Uterus (tissue), 4 donors: ENCODE measurements around the gene BBS9. TPM values are rescaled to one million over a fixed set of nuclear protein-coding genes. Genes with fewer than 3 reads are reported as not detected.

Experiments
- DNase-seq, 2 donors: peaks; one replicate each; pipeline ENCODE4 v3.0.0-alpha.2; 2019 to 2020
- H3K27ac ChIP-seq, 2 donors: fragments of 200-600 bp; sonication (generic); 1 replicate in 1 of 2; 2 replicates in 1 of 2; pipeline ENCODE4 v1.5.1; 2016 to 2018
- H3K27me3 ChIP-seq, 2 donors: fragments of 200-600 bp; sonication (generic); one replicate each; pipeline ENCODE4 v1.5.1; 2018 to 2019; ENCODE audit warnings: control low read depth in 1 of 2
- H3K36me3 ChIP-seq, 2 donors: fragments of 200-600 bp; sonication (generic); one replicate each; pipeline ENCODE4 v1.5.1; 2019; ENCODE audit warnings: control low read depth in 1 of 2
- H3K4me1 ChIP-seq, 2 donors: fragments of 200-600 bp; sonication (generic); one replicate each; pipeline ENCODE4 v1.5.1; 2018 to 2019; ENCODE audit warnings: control low read depth in 1 of 2
- H3K4me3 ChIP-seq, 2 donors: fragments of 200-600 bp; sonication (generic); 1 replicate in 1 of 2; 2 replicates in 1 of 2; pipeline ENCODE4 v1.5.1; 2018 to 2019; ENCODE audit warnings: mild to moderate bottlenecking in 1 of 2
- H3K9me3 ChIP-seq, 2 donors: fragments of 200-600 bp; sonication (generic); one replicate each; pipeline ENCODE4 v1.5.1; 2019; ENCODE audit warnings: control low read depth in 1 of 2
- POLR2A ChIP-seq, 2 donors: fragments of 450-650 bp; IDR thresholded peaks; one replicate each; pipeline ENCODE4 v1.6.1; 2016; ENCODE audit warnings: antibody characterized with exemption in 2 of 2, mild to moderate bottlenecking in 1 of 2, moderate library complexity in 1 of 2
- intact Hi-C: fragments of 100-400 bp; cut with DNase I; formaldehyde crosslinking; loops from one replicate; pipeline ENCODE4 v1.15.1; 2023; ENCODE audit warnings: low total_unique reads
- total RNA-seq, 4 donors: library from RNA; depleted of rRNA in 3 of 4; stranded (reverse); fragments of >200 nt in 3 of 4; gene quantifications; one replicate each; pipeline versions ENCODE4 v1.1.0 to v1.2.4, GENCODE V29; 2014 to 2023
- TF ChIP-seq, protein P1 (sequence below), 4 experiments: fragments of 200-600 bp in 2 of 4; fragments of 450-650 bp in 2 of 4; sonication (generic) in 2 of 4; IDR thresholded peaks; one replicate each; pipeline ENCODE4 v1.5.1; 2016 to 2019; ENCODE audit warnings: antibody characterized with exemption in 4 of 4, mild to moderate bottlenecking in 2 of 4, moderate library complexity in 1 of 4
- donor health status: DM: yes; HTN: yes; CAD: no.

The BBS9 gene
- total RNA-seq, 4 donors from 2014 or later, result 24.1 to 77.4 (median 39.4) TPM

DNA sequence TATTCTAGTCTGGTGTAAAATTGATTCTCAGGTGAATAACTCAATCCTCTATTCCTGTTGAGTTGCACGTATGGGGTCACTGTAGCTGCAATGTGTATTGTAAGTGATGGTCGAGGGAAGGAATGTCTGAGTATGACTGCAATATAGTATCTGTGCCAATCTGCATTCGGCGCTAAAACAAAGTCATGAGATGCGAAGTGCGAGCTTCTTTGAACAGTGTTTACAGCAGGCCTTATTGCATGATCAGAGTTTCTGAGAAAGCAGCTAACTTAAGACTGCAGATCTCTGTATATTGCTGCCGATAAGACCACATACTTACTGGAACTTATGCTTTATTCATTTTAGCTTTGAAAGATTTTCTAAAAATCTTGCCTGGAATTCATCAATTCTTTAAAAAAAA is 434.3 kb downstream of the BBS9 start:
- intact Hi-C loops, result no loop called here
- no peak for TF ChIP-seq POLR2A (IDR thresholded peaks at IDR 0.05)
- TF ChIP-seq, protein P1, sequence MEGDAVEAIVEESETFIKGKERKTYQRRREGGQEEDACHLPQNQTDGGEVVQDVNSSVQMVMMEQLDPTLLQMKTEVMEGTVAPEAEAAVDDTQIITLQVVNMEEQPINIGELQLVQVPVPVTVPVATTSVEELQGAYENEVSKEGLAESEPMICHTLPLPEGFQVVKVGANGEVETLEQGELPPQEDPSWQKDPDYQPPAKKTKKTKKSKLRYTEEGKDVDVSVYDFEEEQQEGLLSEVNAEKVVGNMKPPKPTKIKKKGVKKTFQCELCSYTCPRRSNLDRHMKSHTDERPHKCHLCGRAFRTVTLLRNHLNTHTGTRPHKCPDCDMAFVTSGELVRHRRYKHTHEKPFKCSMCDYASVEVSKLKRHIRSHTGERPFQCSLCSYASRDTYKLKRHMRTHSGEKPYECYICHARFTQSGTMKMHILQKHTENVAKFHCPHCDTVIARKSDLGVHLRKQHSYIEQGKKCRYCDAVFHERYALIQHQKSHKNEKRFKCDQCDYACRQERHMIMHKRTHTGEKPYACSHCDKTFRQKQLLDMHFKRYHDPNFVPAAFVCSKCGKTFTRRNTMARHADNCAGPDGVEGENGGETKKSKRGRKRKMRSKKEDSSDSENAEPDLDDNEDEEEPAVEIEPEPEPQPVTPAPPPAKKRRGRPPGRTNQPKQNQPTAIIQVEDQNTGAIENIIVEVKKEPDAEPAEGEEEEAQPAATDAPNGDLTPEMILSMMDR (IDR thresholded peaks at IDR 0.05), result no peak
- no peak for DNase-seq

DNA sequence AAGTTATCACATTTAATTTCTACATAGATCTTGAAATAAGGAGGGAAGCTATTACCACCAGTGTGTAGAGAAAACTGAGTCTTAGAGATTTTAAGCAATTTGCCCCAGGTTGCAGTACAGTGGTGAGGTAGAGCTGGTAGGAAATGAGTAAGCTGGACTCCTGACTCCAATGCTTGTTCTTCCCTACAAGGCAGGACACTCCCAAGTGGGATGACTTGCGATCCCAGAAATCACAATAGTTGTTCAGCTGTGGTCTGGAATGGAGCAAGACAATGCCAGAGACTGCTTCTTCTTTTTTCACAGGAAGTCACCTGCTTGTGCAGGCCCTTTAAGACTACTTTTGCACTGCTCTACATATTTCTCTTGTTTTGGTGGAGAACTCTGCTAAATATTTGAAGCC is 448.8 kb downstream of the BBS9 start:
- H3K4me3 ChIP-seq, result no peak overlapping the region
- no peaks in the 10 kb centered on the region for H3K36me3 ChIP-seq
- H3K27ac ChIP-seq, result no peak overlapping the region
- no peak for TF ChIP-seq POLR2A (IDR thresholded peaks at IDR 0.05)
- TF ChIP-seq, protein P1 (IDR thresholded peaks at IDR 0.05), result no peak
- intact Hi-C loops, result no loop called here
- no peaks in the 10 kb centered on the region for H3K9me3 ChIP-seq
- no peak for DNase-seq
- no peaks in the 10 kb centered on the region for H3K27me3 ChIP-seq
- H3K4me1 ChIP-seq, result no peaks in the 10 kb centered on the region

More for the DNA sequence above, 434.3 kb downstream of the BBS9 start:
- Histone ChIP-seq H3K4me1 (no peaks in the 10 kb centered on the region), H3K27me3 (no peaks in the 10 kb centered on the region), H3K4me3 (no peak overlapping the region), H3K36me3 (no peaks in the 10 kb centered on the region), H3K9me3 (no peaks in the 10 kb centered on the region), H3K27ac (no peak overlapping the region)

DNA sequence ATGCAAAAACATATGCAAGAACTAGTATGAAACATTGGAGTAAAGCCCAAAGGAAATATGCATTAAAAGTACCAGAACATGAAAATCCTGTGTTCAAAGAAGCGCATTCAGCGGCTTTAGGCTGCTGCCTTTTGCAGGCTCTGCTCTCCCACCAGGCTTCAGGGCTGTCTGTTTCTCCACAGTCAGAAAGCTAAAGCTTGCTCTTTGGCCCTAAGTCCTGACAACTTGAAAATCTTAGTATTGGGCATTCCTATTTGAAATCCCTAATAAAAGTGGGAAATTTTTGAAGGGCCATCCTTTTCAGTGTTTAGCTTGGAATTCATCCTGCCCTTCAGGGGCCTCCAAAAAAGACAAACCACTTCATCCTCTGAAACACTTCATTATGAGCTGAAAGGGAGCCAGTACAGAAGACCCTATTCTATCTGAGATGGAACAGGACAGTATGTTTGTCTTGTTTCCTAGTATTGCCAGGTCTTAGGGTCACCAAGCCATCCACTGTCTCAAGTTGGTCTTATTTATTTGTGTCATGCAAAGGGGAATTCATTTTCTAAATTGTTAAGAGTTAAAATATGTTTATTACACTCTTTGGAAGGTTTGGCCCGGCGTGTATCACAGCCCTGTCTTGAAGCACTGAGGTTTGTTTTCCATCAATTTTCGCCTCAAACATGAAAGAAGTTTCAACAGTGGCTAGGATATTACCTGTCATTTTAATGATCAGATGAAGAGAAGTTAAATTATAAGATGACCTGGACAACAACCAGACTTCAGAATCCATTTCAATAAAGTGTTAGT is 449.7 kb downstream of the BBS9 start:
- no peak overlapping the region for H3K4me3 ChIP-seq
- intact Hi-C loops, result no loop called here
- TF ChIP-seq, protein P1 (IDR thresholded peaks at IDR 0.05), result no peak
- no peak for TF ChIP-seq POLR2A (IDR thresholded peaks at IDR 0.05)
- no peaks in the 10 kb centered on the region for H3K27me3 ChIP-seq
- no peaks in the 10 kb centered on the region for H3K36me3 ChIP-seq
- no peaks in the 10 kb centered on the region for H3K9me3 ChIP-seq
- H3K27ac ChIP-seq, result no peak overlapping the region
- H3K4me1 ChIP-seq, result no peaks in the 10 kb centered on the region
- DNase-seq, result no peak

DNA sequence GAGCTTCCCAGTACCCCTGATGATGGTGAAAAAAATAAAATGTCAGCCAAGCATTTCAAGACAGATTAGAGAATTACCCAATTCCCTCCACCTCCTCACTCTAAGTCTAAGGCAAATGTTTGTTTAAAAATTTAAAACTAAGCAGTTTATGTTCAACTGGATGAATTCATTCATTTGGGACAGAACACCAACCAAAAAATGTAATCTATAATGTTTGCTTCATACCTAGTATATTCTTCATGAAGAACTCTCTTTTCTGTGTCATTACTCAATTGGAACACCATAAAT is 450.3 kb downstream of the BBS9 start:
- H3K27ac ChIP-seq, result no peak overlapping the region
- intact Hi-C loops, result no loop called here
- H3K4me1 ChIP-seq, result no peaks in the 10 kb centered on the region
- TF ChIP-seq, protein P1 (IDR thresholded peaks at IDR 0.05), result no peak
- TF ChIP-seq POLR2A (IDR thresholded peaks at IDR 0.05), result no peak
- no peaks in the 10 kb centered on the region for H3K36me3 ChIP-seq
- no peaks in the 10 kb centered on the region for H3K9me3 ChIP-seq
- H3K4me3 ChIP-seq, result no peak overlapping the region
- DNase-seq, result no peak
- H3K27me3 ChIP-seq, result no peaks in the 10 kb centered on the region

DNA sequence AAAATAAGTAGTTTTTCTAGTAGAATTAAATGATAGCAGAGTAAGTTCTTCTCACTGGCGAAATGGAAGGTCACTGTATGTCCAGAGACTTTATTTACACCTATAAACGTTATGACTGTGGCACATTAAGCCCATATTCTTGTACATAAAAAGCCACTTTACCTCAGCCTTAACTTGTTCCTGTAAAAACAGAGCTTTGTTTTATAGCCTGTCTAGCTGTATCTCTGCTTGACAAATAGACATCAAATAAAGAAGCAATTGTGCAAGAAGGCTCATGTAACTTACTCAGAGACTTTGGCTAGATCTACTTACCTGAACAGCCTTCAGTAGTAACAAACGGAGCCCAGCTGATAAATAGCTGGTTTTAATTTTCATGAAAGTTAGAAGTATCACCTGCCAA is 451.9 kb downstream of the BBS9 start:
- intact Hi-C loops, result no loop called here
- no peak overlapping the region for H3K27ac ChIP-seq
- no peak for DNase-seq
- H3K4me3 ChIP-seq, result no peak overlapping the region
- no peaks in the 10 kb centered on the region for H3K4me1 ChIP-seq
- H3K27me3 ChIP-seq, result no peaks in the 10 kb centered on the region
- H3K36me3 ChIP-seq, result no peaks in the 10 kb centered on the region
- TF ChIP-seq, protein P1 (IDR thresholded peaks at IDR 0.05), result no peak
- TF ChIP-seq POLR2A (IDR thresholded peaks at IDR 0.05), result no peak
- no peaks in the 10 kb centered on the region for H3K9me3 ChIP-seq
